HepG2 (cell line): ENCODE data around the gene CCL23. TPM values are rescaled to one million over a fixed set of nuclear protein-coding genes. Genes with fewer than 3 reads are reported as not detected.
A peak's percentile ranks its signal among the peaks of the same experiment; 100 is the strongest.

Experiments used
- ARHGAP35 ChIP-seq: sonication (generic); formaldehyde crosslinking; IDR thresholded peaks from 2 replicates; pipeline ENCODE4 v1.9.0; 2022; ENCODE audit warnings: mild to moderate bottlenecking, inconsistent platforms, moderate library complexity, missing genetic modification reagents, borderline replicate concordance
- ARID5B ChIP-seq: IDR thresholded peaks from 2 replicates; pipeline ENCODE4 v1.4.0; 2020; ENCODE audit warnings: mild to moderate bottlenecking, missing genetic modification reagents
- CCDC6 ChIP-seq: sonication (generic); formaldehyde crosslinking; IDR thresholded peaks from 2 replicates; pipeline ENCODE4 v1.8.1; 2022; ENCODE audit warnings: mild to moderate bottlenecking, missing genetic modification reagents, moderate library complexity
- ELF1 ChIP-seq: sonication (generic); formaldehyde crosslinking; IDR thresholded peaks from 2 replicates; pipeline ENCODE4 v1.4.0; 2020; ENCODE audit warnings: missing genetic modification reagents
- HDAC2 ChIP-seq: sonication (generic); formaldehyde crosslinking; IDR thresholded peaks from 2 replicates; pipeline ENCODE4 v1.4.0; 2020; ENCODE audit warnings: missing genetic modification reagents
- MAFG ChIP-seq: sonication (generic); formaldehyde crosslinking; IDR thresholded peaks from 2 replicates; pipeline ENCODE4 v1.5.1; 2020; ENCODE audit warnings: mild to moderate bottlenecking, missing genetic modification reagents
- MXD1 ChIP-seq: sonication (generic); formaldehyde crosslinking; IDR thresholded peaks from 2 replicates; pipeline ENCODE4 v1.4.0; 2020; ENCODE audit warnings: mild to moderate bottlenecking, missing genetic modification reagents
- NFE2L2 ChIP-seq: fragments of 150-350 bp; IDR thresholded peaks from 2 replicates; pipeline ENCODE4 v1.6.1; 2014; ENCODE audit warnings: low read length
- NKX3-1 ChIP-seq: sonication (generic); formaldehyde crosslinking; IDR thresholded peaks from 2 replicates; pipeline ENCODE4 v1.5.0; 2020; ENCODE audit warnings: missing genetic modification reagents
- RBM22 ChIP-seq: fragments of 200-400 bp; formaldehyde crosslinking; optimal IDR thresholded peaks from 2 replicates; pipeline ENCODE3; 2017; ENCODE audit warnings: mild to moderate bottlenecking, low read length, moderate library complexity
- SAFB2 ChIP-seq: sonication (generic); formaldehyde crosslinking; IDR thresholded peaks from 2 replicates; pipeline ENCODE4 v1.5.1; 2020; ENCODE audit warnings: missing genetic modification reagents, low read depth, mild to moderate bottlenecking, borderline replicate concordance
- SIX1 ChIP-seq: sonication (generic); formaldehyde crosslinking; IDR thresholded peaks from 2 replicates; pipeline ENCODE4 v1.4.0; 2020; ENCODE audit warnings: missing genetic modification reagents, borderline replicate concordance
- THAP9 ChIP-seq: sonication (generic); formaldehyde crosslinking; IDR thresholded peaks from 2 replicates; pipeline ENCODE4; 2020; ENCODE audit warnings: missing genetic modification reagents, mild to moderate bottlenecking, borderline replicate concordance
- ZKSCAN1 ChIP-seq: fragments of 150-350 bp; IDR thresholded peaks from 2 replicates; pipeline ENCODE4 v1.6.1; 2014; ENCODE audit warnings: low read length
- ZNF142 ChIP-seq: sonication (generic); formaldehyde crosslinking; IDR thresholded peaks from 2 replicates; pipeline ENCODE4 v1.4.0; 2020; ENCODE audit warnings: missing genetic modification reagents
- ZNF512 ChIP-seq: sonication (generic); formaldehyde crosslinking; IDR thresholded peaks from 2 replicates; pipeline ENCODE4 v1.4.0; 2020; ENCODE audit warnings: mild to moderate bottlenecking, missing genetic modification reagents
- polyA plus RNA-seq, 8 experiments: library from polyadenylated mRNA; depleted of rRNA in 3 of 8; stranded (reverse) in 7 of 8; unstranded in 1 of 8; fragments of >200 nt; fragmentation: Illumina TruSeq in 4 of 8; extraction: Trizol in 4 of 8; gene quantifications; 2 replicates each; pipeline versions ENCODE4 v1.2.1 to v1.2.3, GENCODE V29; 2011 to 2016; ENCODE audit warnings: low read depth in 4 of 8, missing spikeins in 1 of 8, mixed read lengths in 1 of 8; ENCODE audit not compliant: insufficient read depth in 1 of 8
- total RNA-seq, 5 experiments: library from RNA; depleted of rRNA; stranded (reverse); fragments of >200 nt; fragmentation: Illumina TruSeq; extraction: Trizol; gene quantifications; 2 replicates each; pipeline ENCODE4 v1.2.3, GENCODE V29; 2016; ENCODE audit warnings: low read depth in 1 of 5

CCL23 gene
- total and polyA plus RNA-seq, 2 of the 13 experiments (the other 11 are each of a cell fraction or from before 2014, with no cell fraction given) = not detected

- no peak for TF ChIP-seq ZNF142 (CRISPR knock-in tag)
- no peak for TF ChIP-seq HDAC2 (CRISPR knock-in tag)
- peak; percentile 56; the same call in 1 of the 2 replicates for TF ChIP-seq MAFG (CRISPR knock-in tag)
- no peak for TF ChIP-seq ZNF512 (CRISPR knock-in tag)
- no peak for TF ChIP-seq SAFB2 (CRISPR knock-in tag)
- TF ChIP-seq ZKSCAN1 = no peak
- TF ChIP-seq ARID5B (CRISPR knock-in tag) = peak; percentile 69; the same call in 1 of the 2 replicates
- TF ChIP-seq CCDC6 (CRISPR knock-in tag) = no peak
- no peak for TF ChIP-seq SIX1
- TF ChIP-seq THAP9 = no peak
- TF ChIP-seq ARHGAP35 = no peak
- no peak for TF ChIP-seq NKX3-1 (CRISPR knock-in tag)
- TF ChIP-seq RBM22 = no peak
- no peak for TF ChIP-seq MXD1
- no peak for TF ChIP-seq ELF1 (CRISPR knock-in tag)
- no peak for TF ChIP-seq NFE2L2
Observed at GRCh38 chr17:35991075-35991474, 26.7 kb downstream of the CCL23 start (continued).
